SK-N-SH (cell line): ENCODE results near the gene SMOC1. TPM values are rescaled to one million over a fixed set of nuclear protein-coding genes. Genes with fewer than 3 reads are reported as not detected.

ENCODE experiments used
- CTCF ChIA-PET: fragments of 300-600, 350-600 bp; formaldehyde crosslinking; extraction: SDS; loops from one replicate; lab custom pipeline; 2021; lab: Yijun Ruan, JAX
- POLR2A ChIA-PET: fragments of 350-600 bp; sonication (Branson Sonifier 250); formaldehyde crosslinking; extraction: SDS; loops from one replicate; lab custom pipeline; 2020; ENCODE audit warnings: antibody characterized with exemption, inconsistent platforms; lab: Yijun Ruan, JAX
- DNase-seq: peaks from one replicate; pipeline ENCODE4 v3.0.0; 2012
- H2AFZ ChIP-seq: fragments of 200-600 bp; sonication (generic); 2 replicates; pipeline ENCODE4 v1.8.1; 2016; ENCODE audit warnings: antibody characterized with exemption, mild to moderate bottlenecking, low read depth
- H3F3A ChIP-seq: fragments of 200-600 bp; sonication (generic); replicated peaks from 2 replicates; pipeline ENCODE3; 2016; ENCODE audit warnings: antibody characterized with exemption, mild to moderate bottlenecking; ENCODE audit not compliant: insufficient read depth
- H3K27ac ChIP-seq, 2 experiments: fragments of 200-500 bp in 1 of 2; fragments of 200-600 bp in 1 of 2; sonication (Bioruptor generic) in 1 of 2; sonication (generic), shearing (Covaris generic) in 1 of 2; 2 replicates each; pipeline versions ENCODE4 v1.5.1 to v1.6.1; 2014 to 2016; ENCODE audit warnings: low read depth in 2 of 2, inconsistent platforms in 1 of 2, low read length in 1 of 2, mild to moderate bottlenecking in 1 of 2, mixed read lengths in 1 of 2
- H3K27me3 ChIP-seq: fragments of 200-600 bp; sonication (generic), shearing (Covaris generic); 2 replicates; pipeline ENCODE4 v1.6.1; 2016; ENCODE audit warnings: mixed run types; ENCODE audit not compliant: insufficient read depth
- H3K36me3 ChIP-seq, 2 experiments: fragments of 200-500 bp in 1 of 2; fragments of 200-600 bp in 1 of 2; sonication (Bioruptor generic) in 1 of 2; sonication (generic) in 1 of 2; replicated peaks in 1 of 2; 2 replicates each; pipeline versions ENCODE3 to v1.5.1; 2014 to 2016; ENCODE audit warnings: low read length in 1 of 2, mild to moderate bottlenecking in 1 of 2; ENCODE audit not compliant: insufficient read depth in 2 of 2, control insufficient read depth in 1 of 2
- H3K4me1 ChIP-seq, 2 experiments: fragments of 200-500 bp in 1 of 2; fragments of 200-600 bp in 1 of 2; sonication (Bioruptor generic) in 1 of 2; sonication (generic), shearing (Covaris generic) in 1 of 2; 2 replicates each; pipeline versions ENCODE4 v1.5.1 to v1.6.1; 2014 to 2016; ENCODE audit warnings: low read depth in 1 of 2, low read length in 1 of 2, mixed run types in 1 of 2; ENCODE audit not compliant: insufficient read depth in 2 of 2, control insufficient read depth in 1 of 2
- H3K4me2 ChIP-seq: fragments of 200-600 bp; sonication (generic), shearing (Covaris generic); 2 replicates; pipeline ENCODE4 v1.6.1; 2017; ENCODE audit warnings: mixed run types
- H3K4me3 ChIP-seq, 2 experiments: fragments of 200-500 bp in 1 of 2; fragments of 200-600 bp in 1 of 2; sonication (Bioruptor generic) in 1 of 2; sonication (generic), shearing (Covaris generic) in 1 of 2; 2 replicates each; pipeline versions ENCODE4 v1.5.1 to v1.8.1; 2014 to 2016; ENCODE audit warnings: low read depth in 2 of 2, inconsistent platforms in 1 of 2, low read length in 1 of 2, mild to moderate bottlenecking in 1 of 2, mixed read lengths in 1 of 2, moderate library complexity in 1 of 2
- H3K79me2 ChIP-seq: fragments of 200-600 bp; sonication (generic); 2 replicates; pipeline ENCODE4 v1.8.1; 2017; ENCODE audit warnings: mild to moderate bottlenecking; ENCODE audit not compliant: insufficient read depth
- H3K9ac ChIP-seq: fragments of 200-600 bp; sonication (generic); 2 replicates; pipeline ENCODE4 v1.6.1; 2017; ENCODE audit warnings: mixed run types
- H3K9me2 ChIP-seq: fragments of 200-600 bp; sonication (generic); 2 replicates; pipeline ENCODE4 v1.6.1; 2017; ENCODE audit warnings: mixed run types
- H3K9me3 ChIP-seq: fragments of 200-600 bp; sonication (generic); 2 replicates; pipeline ENCODE4 v1.6.1; 2017; ENCODE audit warnings: mixed run types, mild to moderate bottlenecking, moderate library complexity
- H4K20me1 ChIP-seq: fragments of 200-600 bp; sonication (generic); 2 replicates; pipeline ENCODE4 v1.6.1; 2017; ENCODE audit warnings: mild to moderate bottlenecking, mixed run types; ENCODE audit not compliant: insufficient read depth
- CHD2 ChIP-seq: fragments of 150-350 bp; IDR thresholded peaks from 2 replicates; pipeline ENCODE4 v1.6.1; 2018; ENCODE audit warnings: low read length; ENCODE audit not compliant: partially characterized antibody
- EZH2phosphoT487 ChIP-seq: fragments of 200-600 bp; sonication (generic); IDR thresholded peaks from 2 replicates; pipeline ENCODE4 v1.6.1; 2017; ENCODE audit warnings: low read depth, mixed run types, mild to moderate bottlenecking, antibody characterized with exemption, moderate library complexity, borderline replicate concordance
- FOXJ3 ChIP-seq: sonication (generic); formaldehyde crosslinking; IDR thresholded peaks from 2 replicates; pipeline ENCODE4 v1.5.1; 2020; ENCODE audit warnings: mild to moderate bottlenecking, missing genetic modification reagents
- GABPA ChIP-seq: IDR thresholded peaks from 2 replicates; pipeline ENCODE4 v1.4.0; 2012; ENCODE audit warnings: low read depth, mild to moderate bottlenecking
- IRF3 ChIP-seq: fragments of 150-350 bp; IDR thresholded peaks from 2 replicates; pipeline ENCODE4 v1.6.1; 2016; ENCODE audit warnings: mild to moderate bottlenecking, low read depth, low read length
- JUND ChIP-seq: IDR thresholded peaks from 2 replicates; pipeline ENCODE4 v1.4.0; 2012
- MAX ChIP-seq: IDR thresholded peaks from 2 replicates; pipeline ENCODE4 v1.4.0; 2012; ENCODE audit warnings: low read depth
- MXI1 ChIP-seq: IDR thresholded peaks from 2 replicates; pipeline ENCODE4 v1.6.1; 2012; ENCODE audit warnings: mild to moderate bottlenecking, low read depth, low read length, improper control_type of control experiment
- NFIC ChIP-seq: IDR thresholded peaks from 2 replicates; pipeline ENCODE4 v1.4.0; 2012; ENCODE audit warnings: borderline replicate concordance
- PBX3 ChIP-seq: IDR thresholded peaks from 2 replicates; pipeline ENCODE4; 2012
- REST ChIP-seq: IDR thresholded peaks from 2 replicates; pipeline ENCODE4 v1.6.1; 2012; ENCODE audit warnings: mild to moderate bottlenecking, low read depth, low read length, moderate library complexity
- RXRA ChIP-seq: IDR thresholded peaks from 2 replicates; pipeline ENCODE4 v1.4.0; 2012; ENCODE audit warnings: low read depth, mild to moderate bottlenecking, borderline replicate concordance
- SIN3A ChIP-seq: IDR thresholded peaks from 2 replicates; pipeline ENCODE4 v1.6.1; 2012; ENCODE audit warnings: low read depth, mild to moderate bottlenecking, low read length, moderate library complexity, borderline replicate concordance
- TAF1 ChIP-seq: IDR thresholded peaks from 2 replicates; pipeline ENCODE4 v1.6.1; 2012; ENCODE audit warnings: low read depth, mild to moderate bottlenecking, low read length, moderate library complexity, borderline replicate concordance
- WGBS: methylation state at CpG from one replicate; pipeline ENCODE4 v1.1.6; 2017; ENCODE audit warnings: low lambda C conversion rate; 5-methylcytosine and 5-hydroxymethylcytosine counted together
- polyA plus RNA-seq, 3 experiments: library from polyadenylated mRNA; depleted of rRNA; stranded (reverse); fragments of >200 nt; gene quantifications; 2 replicates each; pipeline ENCODE4 v1.2.3, GENCODE V29; 2012

The SMOC1 gene
- polyA plus RNA-seq, 1 of the 3 experiments (the other 2 are of a cell fraction): not detected

- Histone ChIP-seq H3K4me2 (no peak overlapping the region), H3K9me2 (no peaks in the 10 kb centered on the region), H3K27me3 (no peaks in the 10 kb centered on the region), H3F3A (no peaks in the 10 kb centered on the region), H3K27ac (no peak overlapping the region), H3K4me3 (no peak overlapping the region), H3K36me3 (no peaks in the 10 kb centered on the region), H3K79me2 (no peaks in the 10 kb centered on the region), H4K20me1 (no peaks in the 10 kb centered on the region), H3K9me3 (no peaks in the 10 kb centered on the region), H2AFZ (no peak overlapping the region), H3K4me1 (no peaks in the 10 kb centered on the region; a peak in 1 of 4 replicates), H3K9ac (no peak overlapping the region)
- ChIA-PET CTCF (interaction anchor here (1.4 kb wide), 1 partner anchor 171 kb away, joined by 4 read pairs; no protein-coding TSS in a partner anchor), POLR2A (no interaction called here)
- TF ChIP-seq NFIC (no peak), RXRA (no peak), MAX (no peak), FOXJ3 (CRISPR knock-in tag) (no peak), REST (no peak)
- no peak for DNase-seq
Measured at GRCh38 chr14:69988979-69989378, 109.8 kb downstream of the SMOC1 start.

GRCh38 chr14:69989622-69990021 lies 110.4 kb downstream of the SMOC1 start:
- Histone ChIP-seq H4K20me1 (no peaks in the 10 kb centered on the region), H3K9me3 (no peaks in the 10 kb centered on the region), H3K9ac (no peak overlapping the region), H2AFZ (no peak overlapping the region), H3K27ac (no peak overlapping the region), H3K4me3 (no peak overlapping the region), H3K4me1 (no peaks in the 10 kb centered on the region; a peak in 1 of 4 replicates), H3K9me2 (no peaks in the 10 kb centered on the region), H3K4me2 (no peak overlapping the region), H3K27me3 (no peaks in the 10 kb centered on the region), H3K36me3 (no peaks in the 10 kb centered on the region), H3F3A (no peaks in the 10 kb centered on the region), H3K79me2 (no peaks in the 10 kb centered on the region)
- no peak for TF ChIP-seq SIN3A
- no peak for TF ChIP-seq EZH2phosphoT487
- no peak for TF ChIP-seq NFIC
- no peak for TF ChIP-seq CHD2
- no peak for TF ChIP-seq GABPA
- TF ChIP-seq TAF1: no peak
- TF ChIP-seq RXRA: no peak
- no peak for TF ChIP-seq IRF3
- TF ChIP-seq JUND: no peak
- TF ChIP-seq PBX3: no peak
- no peak for TF ChIP-seq MXI1
- CTCF ChIA-PET: no interaction called here
- WGBS: 19% methylated on average over 3 of the region's 3 CpGs
- POLR2A ChIA-PET: no interaction called here
- DNase-seq: no peak
